Effector memory CD4-positive, alpha-beta T cell (primary cell): ENCODE measurements around the gene NREP.
"Not testable (repeated sequence)": the region's sequence is repeated elsewhere in the genome, so short reads cannot be mapped to it uniquely, and the experiment has no call there.

Experiments
- DNase-seq, 3 donors: peaks; one replicate each; pipeline ENCODE4 v3.0.0-alpha.2; 2020
- H3K27ac ChIP-seq: 2 replicates; pipeline ENCODE4 v1.7.0; 2013; ENCODE audit warnings: mild to moderate bottlenecking, low read length, moderate library complexity; ENCODE audit not compliant: insufficient read depth, poor library complexity, severe bottlenecking
- H3K27me3 ChIP-seq: replicated peaks from 2 replicates; pipeline ENCODE4 v1.7.0; 2013; ENCODE audit warnings: mild to moderate bottlenecking, low read length; ENCODE audit not compliant: insufficient read depth, control insufficient read depth, poor library complexity, severe bottlenecking
- H3K36me3 ChIP-seq: 2 replicates; pipeline ENCODE4 v1.7.0; 2013; ENCODE audit warnings: mild to moderate bottlenecking, low read length, moderate library complexity; ENCODE audit not compliant: control insufficient read depth, insufficient read depth
- H3K4me1 ChIP-seq: 2 replicates; pipeline ENCODE4 v1.7.0; 2013; ENCODE audit warnings: low read length, mild to moderate bottlenecking; ENCODE audit not compliant: control insufficient read depth, insufficient read depth, poor library complexity, severe bottlenecking
- H3K4me3 ChIP-seq: 2 replicates; pipeline ENCODE4 v1.7.0; 2013; ENCODE audit warnings: low read length, low read depth, mild to moderate bottlenecking; ENCODE audit not compliant: insufficient read depth, poor library complexity, severe bottlenecking
- H3K9me3 ChIP-seq: 2 replicates; pipeline ENCODE4 v1.7.0; 2013; ENCODE audit warnings: mild to moderate bottlenecking, low read length, moderate library complexity; ENCODE audit not compliant: control insufficient read depth

NREP gene

GRCh38 chr5:111726986-111727385, 30.0 kb downstream of the NREP start:
- DNase-seq: no peak
- no peaks in the 10 kb centered on the region for H3K9me3 ChIP-seq
- H3K4me1 ChIP-seq: no peaks in the 10 kb centered on the region
- H3K27me3 ChIP-seq: no peaks in the 10 kb centered on the region
- H3K4me3 ChIP-seq: no peak overlapping the region
- H3K27ac ChIP-seq: no peak overlapping the region
- H3K36me3 ChIP-seq: no peaks in the 10 kb centered on the region

- Histone ChIP-seq H3K4me3 (no peak overlapping the region), H3K9me3 (no peaks in the 10 kb centered on the region), H3K27ac (no peak overlapping the region), H3K4me1 (no peaks in the 10 kb centered on the region), H3K36me3 (no peaks in the 10 kb centered on the region), H3K27me3 (no peaks in the 10 kb centered on the region)
- DNase-seq: no peak
Measured at GRCh38 chr5:111722140-111722539, 34.9 kb downstream of the NREP start.

GRCh38 chr5:111720333-111720890, 36.6 kb downstream of the NREP start:
- Histone ChIP-seq H3K36me3 (no peaks in the 10 kb centered on the region), H3K27me3 (no peaks in the 10 kb centered on the region), H3K27ac (no peak overlapping the region), H3K4me1 (no peaks in the 10 kb centered on the region), H3K4me3 (no peak overlapping the region), H3K9me3 (no peaks in the 10 kb centered on the region)
- DNase-seq: no peak

GRCh38 chr5:111719773-111720172, 37.2 kb downstream of the NREP start:
- no peak for DNase-seq
- Histone ChIP-seq H3K27me3 (no peaks in the 10 kb centered on the region), H3K4me1 (no peaks in the 10 kb centered on the region), H3K36me3 (no peaks in the 10 kb centered on the region), H3K4me3 (no peak overlapping the region), H3K27ac (no peak overlapping the region), H3K9me3 (no peaks in the 10 kb centered on the region)

GRCh38 chr5:111716789-111717188, 40.2 kb downstream of the NREP start:
- not testable (repeated sequence) for H3K36me3 ChIP-seq, H3K27me3 ChIP-seq, H3K4me3 ChIP-seq, H3K9me3 ChIP-seq, H3K4me1 ChIP-seq, H3K27ac ChIP-seq, DNase-seq

- Histone ChIP-seq H3K27ac (no peak overlapping the region), H3K27me3 (no peaks in the 10 kb centered on the region), H3K4me3 (no peak overlapping the region), H3K4me1 (no peaks in the 10 kb centered on the region), H3K9me3 (no peaks in the 10 kb centered on the region), H3K36me3 (no peaks in the 10 kb centered on the region)
- DNase-seq: no peak
Measured at GRCh38 chr5:111707630-111708164, 49.3 kb downstream of the NREP start.

- no peaks in the 10 kb centered on the region for H3K27me3 ChIP-seq
- no peaks in the 10 kb centered on the region for H3K4me1 ChIP-seq
- no peaks in the 10 kb centered on the region for H3K9me3 ChIP-seq
- no peaks in the 10 kb centered on the region for H3K36me3 ChIP-seq
- H3K27ac ChIP-seq: no peak overlapping the region
- no peak for DNase-seq
- H3K4me3 ChIP-seq: no peak overlapping the region
Measured at GRCh38 chr5:111706345-111706744, 50.6 kb downstream of the NREP start.

GRCh38 chr5:111704452-111705085, 52.4 kb downstream of the NREP start:
- Histone ChIP-seq H3K27ac (no peak overlapping the region), H3K4me1 (no peaks in the 10 kb centered on the region), H3K27me3 (no peaks in the 10 kb centered on the region), H3K36me3 (no peaks in the 10 kb centered on the region), H3K4me3 (no peak overlapping the region), H3K9me3 (no peaks in the 10 kb centered on the region)
- no peak for DNase-seq

- Histone ChIP-seq H3K9me3 (no peaks in the 10 kb centered on the region), H3K27me3 (peaks cover 3% of the 10 kb centered on the region), H3K4me1 (no peaks in the 10 kb centered on the region), H3K36me3 (no peaks in the 10 kb centered on the region), H3K27ac (no peak overlapping the region), H3K4me3 (no peak overlapping the region)
- no peak for DNase-seq
Measured at GRCh38 chr5:111703662-111704061, 53.3 kb downstream of the NREP start.

GRCh38 chr5:111699976-111700375, 57.0 kb downstream of the NREP start:
- Histone ChIP-seq H3K27ac (no peak overlapping the region), H3K4me1 (no peaks in the 10 kb centered on the region), H3K27me3 (peaks cover 3% of the 10 kb centered on the region), H3K36me3 (no peaks in the 10 kb centered on the region), H3K9me3 (no peaks in the 10 kb centered on the region), H3K4me3 (no peak overlapping the region)
- DNase-seq: no peak
